K562 (cell line): ENCODE results near the gene NUP214. TPM values are rescaled to one million over a fixed set of nuclear protein-coding genes. Genes with fewer than 3 reads are reported as not detected.

Source experiments
- ATAC-seq: fragments of 200-7000 bp; cut with Tn5 transposase; 3 replicates; pipeline ENCODE4 v1.9.1; 2020; ENCODE audit warnings: moderate library complexity
- BruUV-seq: library from RNA; stranded (reverse); fragments of 400-500 nt; replicated peaks from 2 replicates; lab custom pipeline; 2021; lab: Mats Ljungman, UMichigan
- CTCF ChIA-PET: fragments of 300-600 bp; formaldehyde crosslinking; extraction: SDS; loops from one replicate; lab custom pipeline; 2021; ENCODE audit warnings: low intra/inter-chr PET ratio; lab: Yijun Ruan, JAX
- POLR2A ChIA-PET: fragments of 300-600, 350-650 bp; sonication (Branson Sonifier 250); formaldehyde crosslinking; extraction: SDS; loops from one replicate; lab custom pipeline; 2021; ENCODE audit warnings: antibody characterized with exemption, inconsistent platforms; lab: Yijun Ruan, JAX
- DNase-seq, 4 experiments: peaks; one replicate each; pipeline versions ENCODE4 v3.0.0 to v3.0.0-alpha.2; 2011 to 2018; ENCODE audit warnings: low spot score in 3 of 4, mixed read lengths in 3 of 4; ENCODE audit errors: extremely low read depth in 1 of 4
- FAIRE-seq: peaks from 2 replicates; lab custom pipeline; 2011; peaks lifted over from hg19 to GRCh38; lab: Jason Lieb, UNC
- H2AFZ ChIP-seq: 2 replicates; pipeline ENCODE4 v1.6.0; 2011; ENCODE audit warnings: low read depth, low read length, control low read depth, inconsistent platforms
- H3K27ac ChIP-seq: fragments of 200-600 bp; 3 replicates; pipeline ENCODE4 v1.8.0; 2011; ENCODE audit warnings: low read depth, mild to moderate bottlenecking, control low read depth, inconsistent platforms, low read length, moderate library complexity, mixed read lengths; ENCODE audit errors: extremely low read depth
- H3K27me3 ChIP-seq, 2 experiments: fragments of 300-600 bp in 1 of 2; 2 replicates in 1 of 2; 3 replicates in 1 of 2; pipeline versions ENCODE4 v1.6.0 to v1.8.0; 2011; ENCODE audit warnings: inconsistent platforms in 2 of 2, low read length in 2 of 2, mild to moderate bottlenecking in 1 of 2, mixed read lengths in 1 of 2, moderate library complexity in 1 of 2; ENCODE audit not compliant: control insufficient read depth in 2 of 2, insufficient read depth in 2 of 2
- H3K36me3 ChIP-seq: fragments of 300-600 bp; 3 replicates; pipeline ENCODE4 v1.8.0; 2011; ENCODE audit warnings: mild to moderate bottlenecking, low read length, inconsistent platforms; ENCODE audit not compliant: control insufficient read depth, insufficient read depth
- H3K4me1 ChIP-seq, 2 experiments: fragments of 200-600 bp in 1 of 2; replicated peaks in 1 of 2; 2 replicates in 1 of 2; 3 replicates in 1 of 2; pipeline versions ENCODE4 v1.5.1 to v1.8.0; 2011; ENCODE audit warnings: inconsistent platforms in 2 of 2, low read length in 2 of 2, mild to moderate bottlenecking in 1 of 2, mixed read lengths in 1 of 2, moderate library complexity in 1 of 2; ENCODE audit not compliant: control insufficient read depth in 2 of 2, insufficient read depth in 2 of 2
- H3K4me2 ChIP-seq: 2 replicates; pipeline ENCODE4 v1.6.1; 2011; ENCODE audit warnings: low read length, control low read depth, inconsistent platforms, mixed read lengths; ENCODE audit not compliant: insufficient read depth
- H3K4me3 ChIP-seq: fragments of 200-600 bp; sonication (generic), shearing (Covaris generic); 2 replicates; pipeline ENCODE4 v1.5.1; 2016; ENCODE audit warnings: control low read depth, inconsistent platforms
- H3K79me2 ChIP-seq: fragments of 200-600 bp; 3 replicates; pipeline ENCODE4 v1.8.0; 2011; ENCODE audit warnings: low read length, inconsistent platforms; ENCODE audit not compliant: control insufficient read depth, insufficient read depth
- H3K9ac ChIP-seq, 2 experiments: 2 replicates each; pipeline versions ENCODE4 v1.6.0 to v1.6.1; 2011; ENCODE audit warnings: low read depth in 2 of 2, low read length in 2 of 2, control low read depth in 1 of 2, inconsistent platforms in 1 of 2, mild to moderate bottlenecking in 1 of 2, mixed read lengths in 1 of 2; ENCODE audit not compliant: insufficient read depth in 1 of 2
- H3K9me1 ChIP-seq: one replicate; pipeline ENCODE4 v1.6.0; 2011; ENCODE audit warnings: inconsistent platforms, mild to moderate bottlenecking, low read length, moderate library complexity; ENCODE audit not compliant: control insufficient read depth, insufficient read depth
- H3K9me3 ChIP-seq: replicated peaks from 2 replicates; pipeline ENCODE4 v1.5.1; 2011; ENCODE audit warnings: low read depth, low read length, inconsistent platforms; ENCODE audit not compliant: control insufficient read depth, insufficient read depth
- H4K20me1 ChIP-seq: replicated peaks from 2 replicates; pipeline ENCODE4 v1.6.1; 2011; ENCODE audit warnings: low read length, inconsistent platforms, mixed read lengths; ENCODE audit not compliant: control insufficient read depth, insufficient read depth
- SUPT5H ChIP-seq: fragments of 450-650 bp; IDR thresholded peaks from 2 replicates; pipeline ENCODE4 v1.6.1; 2016
- WGBS: fragments of 100-300 bp; shearing (Covaris generic); methylation state at CpG from one replicate; pipeline ENCODE4 v1.1.6; 2016; ENCODE audit warnings: low coverage, mixed read lengths; ENCODE audit not compliant: insufficient coverage; ENCODE audit errors: missing lambda C conversion rate; 5-methylcytosine and 5-hydroxymethylcytosine counted together
- in situ Hi-C: fragments of 300-500 bp; cut with MboI; formaldehyde crosslinking; loops from 4 replicates; pipeline ENCODE4 v1.15.0; 2018; ENCODE audit warnings: inconsistent platforms, mixed read lengths
- intact Hi-C: fragments of 100-400 bp; cut with micrococcal nuclease; formaldehyde crosslinking; loops from 2 replicates; pipeline ENCODE4 v1.14.2; 2022
- polyA plus RNA-seq, 8 experiments: library from polyadenylated mRNA; depleted of rRNA in 4 of 8; stranded (reverse) in 5 of 8; unstranded in 3 of 8; fragments of >200 nt; fragmentation: Nextera tagmentation in 2 of 8; fragmentation: Illumina TruSeq in 1 of 8; extraction: Ambion mirVana in 2 of 8; extraction: Trizol in 1 of 8; gene quantifications; 2 replicates each; pipeline versions ENCODE4 v1.2.1 to v1.2.3, GENCODE V29; 2011 to 2014; ENCODE audit warnings: inconsistent platforms in 1 of 8, missing spikeins in 1 of 8
- total RNA-seq, 7 experiments: library from RNA; depleted of rRNA in 6 of 7; stranded (reverse); fragments of >200 nt in 6 of 7; fragmentation: Illumina TruSeq in 2 of 7; extraction: Trizol in 2 of 7; gene quantifications; 2 replicates each; pipeline versions ENCODE4 v1.2.1 to v1.2.3, GENCODE V29; 2011 to 2021; ENCODE audit warnings: low replicate concordance in 1 of 7
- TF ChIP-seq, protein P1 (sequence below): sonication (generic); formaldehyde crosslinking; IDR thresholded peaks from 2 replicates; pipeline ENCODE4 v1.8.0; 2023; ENCODE audit warnings: mild to moderate bottlenecking, missing genetic modification reagents
- TF ChIP-seq, protein P2 (sequence below): sonication (generic); formaldehyde crosslinking; IDR thresholded peaks from 2 replicates; pipeline ENCODE4 v1.8.1; 2023; ENCODE audit warnings: mild to moderate bottlenecking, missing genetic modification reagents

NUP214 gene
- total and polyA plus RNA-seq, 9 of the 15 experiments (the other 6 are each of a cell fraction or from before 2014, with no cell fraction given) = 56.9 to 332 (median 97.1) TPM

DNA sequence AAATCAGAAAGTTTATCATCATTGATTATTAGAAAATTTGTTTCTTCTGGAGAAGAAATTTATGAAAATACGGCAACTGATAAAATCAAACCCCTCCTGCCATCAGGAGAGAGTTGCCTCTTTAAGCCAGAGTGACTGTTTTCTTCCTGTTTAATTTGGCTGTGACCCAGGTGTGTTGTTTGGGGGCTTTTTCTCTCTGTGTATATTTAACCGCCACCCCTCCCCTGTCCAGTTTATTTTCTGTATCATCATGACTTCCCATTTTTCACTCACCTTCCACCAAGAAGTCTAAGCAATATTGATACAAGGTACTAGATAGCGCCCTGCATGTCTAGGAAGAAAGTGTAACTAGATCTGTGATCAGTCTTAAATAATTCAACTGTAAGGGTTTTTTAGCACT lies 100.8 kb downstream of the NUP214 start:
- no peak overlapping the region for H3K4me2 ChIP-seq
- BruUV-seq = no TSS peak
- POLR2A ChIA-PET = interaction anchor here (0.6 to 11.4 kb wide), 4 partner anchors 8 to 111 kb away, joined by 3 to 156 read pairs (median 5); no protein-coding TSS in a partner anchor

More for the DNA sequence above, 100.8 kb downstream of the NUP214 start:
- Histone ChIP-seq H3K27ac (no peak overlapping the region), H4K20me1 (no peaks in the 10 kb centered on the region), H3K9ac (no peak overlapping the region), H3K27me3 (no peaks in the 10 kb centered on the region), H3K9me3 (no peaks in the 10 kb centered on the region), H3K9me1 (no peaks in the 10 kb centered on the region), H3K4me1 (peaks cover 0 to 3% of the 10 kb centered on the region in 2 experiments; a peak in 2 of 5 replicates), H3K79me2 (no peaks in the 10 kb centered on the region), H2AFZ (no peak overlapping the region), H3K36me3 (peaks cover 89% of the 10 kb centered on the region), H3K4me3 (no peak overlapping the region)
- DNase-seq (no peak), ATAC-seq (no peak; the same call in 2 of the 3 replicates), FAIRE-seq (no peak)
- CTCF ChIA-PET = no interaction called here
- intact Hi-C loops = no loop called here
- in situ Hi-C loops = no loop called here
- TF ChIP-seq, protein P1, sequence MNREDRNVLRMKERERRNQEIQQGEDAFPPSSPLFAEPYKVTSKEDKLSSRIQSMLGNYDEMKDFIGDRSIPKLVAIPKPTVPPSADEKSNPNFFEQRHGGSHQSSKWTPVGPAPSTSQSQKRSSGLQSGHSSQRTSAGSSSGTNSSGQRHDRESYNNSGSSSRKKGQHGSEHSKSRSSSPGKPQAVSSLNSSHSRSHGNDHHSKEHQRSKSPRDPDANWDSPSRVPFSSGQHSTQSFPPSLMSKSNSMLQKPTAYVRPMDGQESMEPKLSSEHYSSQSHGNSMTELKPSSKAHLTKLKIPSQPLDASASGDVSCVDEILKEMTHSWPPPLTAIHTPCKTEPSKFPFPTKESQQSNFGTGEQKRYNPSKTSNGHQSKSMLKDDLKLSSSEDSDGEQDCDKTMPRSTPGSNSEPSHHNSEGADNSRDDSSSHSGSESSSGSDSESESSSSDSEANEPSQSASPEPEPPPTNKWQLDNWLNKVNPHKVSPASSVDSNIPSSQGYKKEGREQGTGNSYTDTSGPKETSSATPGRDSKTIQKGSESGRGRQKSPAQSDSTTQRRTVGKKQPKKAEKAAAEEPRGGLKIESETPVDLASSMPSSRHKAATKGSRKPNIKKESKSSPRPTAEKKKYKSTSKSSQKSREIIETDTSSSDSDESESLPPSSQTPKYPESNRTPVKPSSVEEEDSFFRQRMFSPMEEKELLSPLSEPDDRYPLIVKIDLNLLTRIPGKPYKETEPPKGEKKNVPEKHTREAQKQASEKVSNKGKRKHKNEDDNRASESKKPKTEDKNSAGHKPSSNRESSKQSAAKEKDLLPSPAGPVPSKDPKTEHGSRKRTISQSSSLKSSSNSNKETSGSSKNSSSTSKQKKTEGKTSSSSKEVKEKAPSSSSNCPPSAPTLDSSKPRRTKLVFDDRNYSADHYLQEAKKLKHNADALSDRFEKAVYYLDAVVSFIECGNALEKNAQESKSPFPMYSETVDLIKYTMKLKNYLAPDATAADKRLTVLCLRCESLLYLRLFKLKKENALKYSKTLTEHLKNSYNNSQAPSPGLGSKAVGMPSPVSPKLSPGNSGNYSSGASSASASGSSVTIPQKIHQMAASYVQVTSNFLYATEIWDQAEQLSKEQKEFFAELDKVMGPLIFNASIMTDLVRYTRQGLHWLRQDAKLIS (CRISPR knock-in tag) = no peak
- TF ChIP-seq SUPT5H = no peak
- TF ChIP-seq, protein P2, sequence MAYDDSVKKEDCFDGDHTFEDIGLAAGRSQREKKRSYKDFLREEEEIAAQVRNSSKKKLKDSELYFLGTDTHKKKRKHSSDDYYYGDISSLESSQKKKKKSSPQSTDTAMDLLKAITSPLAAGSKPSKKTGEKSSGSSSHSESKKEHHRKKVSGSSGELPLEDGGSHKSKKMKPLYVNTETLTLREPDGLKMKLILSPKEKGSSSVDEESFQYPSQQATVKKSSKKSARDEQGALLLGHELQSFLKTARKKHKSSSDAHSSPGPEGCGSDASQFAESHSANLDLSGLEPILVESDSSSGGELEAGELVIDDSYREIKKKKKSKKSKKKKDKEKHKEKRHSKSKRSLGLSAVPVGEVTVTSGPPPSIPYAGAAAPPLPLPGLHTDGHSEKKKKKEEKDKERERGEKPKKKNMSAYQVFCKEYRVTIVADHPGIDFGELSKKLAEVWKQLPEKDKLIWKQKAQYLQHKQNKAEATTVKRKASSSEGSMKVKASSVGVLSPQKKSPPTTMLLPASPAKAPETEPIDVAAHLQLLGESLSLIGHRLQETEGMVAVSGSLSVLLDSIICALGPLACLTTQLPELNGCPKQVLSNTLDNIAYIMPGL (CRISPR knock-in tag) = 0 out of 2 replicates have a peak, but pooled peaks have one; percentile 24
- 80% methylated on average over 3 of the region's 3 CpGs for WGBS
